Activated CD4-positive, CD25-positive, alpha-beta regulatory T cell treated with anti-CD3 and anti-CD28 coated beads, Interleukin-2, amount 50 U/mL, for 24 hours (primary cell): ENCODE measurements around the gene B4GALNT3.
"Not testable (repeated sequence)": the region's sequence is repeated elsewhere in the genome, so short reads cannot be mapped to it uniquely, and the experiment has no call there.

ENCODE experiments used
- ATAC-seq, 2 donors: fragments of 150-1000 bp; cut with Tn5 transposase; one replicate each; pipeline ENCODE4 v1.10.0; 2021; ENCODE audit warnings: mild to moderate bottlenecking in 1 of 2, moderate library complexity in 1 of 2

Gene B4GALNT3

GRCh38 chr12:577994-578747, 118.4 kb downstream of the B4GALNT3 start:
- not testable (repeated sequence) for ATAC-seq

- ATAC-seq, result no peak
Measured at GRCh38 chr12:578748-579419, 119.1 kb downstream of the B4GALNT3 start.

DNA sequence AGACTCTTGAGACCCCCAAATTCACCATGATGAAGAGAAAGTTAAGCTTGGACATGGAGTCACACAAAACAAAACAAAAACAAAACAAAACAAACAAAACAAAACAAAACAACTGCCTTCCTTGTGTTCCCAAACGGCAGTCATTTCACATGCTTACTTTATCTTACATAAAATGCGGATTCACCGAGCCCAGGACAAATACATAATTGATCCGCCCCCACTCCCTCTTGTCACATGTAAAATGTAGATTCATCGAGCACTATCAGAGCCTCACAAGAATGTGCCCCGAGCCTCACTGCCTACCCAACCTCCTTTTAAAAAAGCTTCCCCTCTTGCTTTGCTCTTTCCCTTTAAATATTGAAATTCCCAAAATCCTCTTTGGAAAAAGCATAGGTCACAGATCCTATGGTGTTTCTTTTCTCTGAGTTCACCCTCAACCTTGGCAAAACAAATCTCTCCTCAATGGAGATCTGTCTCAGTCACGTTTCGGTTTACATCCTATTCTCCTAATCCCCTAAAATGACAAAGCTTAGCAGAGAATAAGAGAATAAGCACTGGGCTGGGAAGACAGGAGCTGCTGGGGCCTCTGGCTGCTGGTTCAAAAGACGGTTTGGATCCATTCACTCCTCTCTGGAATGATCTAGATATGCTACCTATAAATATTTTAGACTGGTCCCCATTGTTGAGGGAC, 119.8 kb downstream of the B4GALNT3 start:
- ATAC-seq, result no peak

GRCh38 chr12:580813-581212, 121.1 kb downstream of the B4GALNT3 start:
- ATAC-seq, result no peak

- ATAC-seq, result no peak
Measured at GRCh38 chr12:581321-581720, 121.6 kb downstream of the B4GALNT3 start.

DNA sequence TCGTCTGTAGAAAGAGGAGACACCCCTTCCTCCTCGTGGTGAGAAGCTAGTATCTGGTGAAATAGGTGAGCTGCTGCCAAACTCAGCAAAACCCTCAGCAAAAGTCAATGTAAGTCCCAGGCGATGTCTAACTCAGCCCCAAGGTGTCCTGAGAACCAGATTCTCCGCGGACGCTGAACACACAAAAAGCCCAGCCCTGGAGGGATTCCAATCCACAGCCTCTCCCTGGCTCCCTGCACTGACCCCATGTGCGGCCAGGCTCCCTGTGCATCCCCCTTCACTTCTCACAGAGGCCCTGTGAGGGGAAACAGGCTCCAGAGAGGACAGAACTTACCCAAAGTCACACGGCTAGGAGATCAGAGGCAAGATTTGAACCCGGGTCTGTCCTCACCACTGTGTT, 122.0 kb downstream of the B4GALNT3 start:
- ATAC-seq, result no peak

DNA sequence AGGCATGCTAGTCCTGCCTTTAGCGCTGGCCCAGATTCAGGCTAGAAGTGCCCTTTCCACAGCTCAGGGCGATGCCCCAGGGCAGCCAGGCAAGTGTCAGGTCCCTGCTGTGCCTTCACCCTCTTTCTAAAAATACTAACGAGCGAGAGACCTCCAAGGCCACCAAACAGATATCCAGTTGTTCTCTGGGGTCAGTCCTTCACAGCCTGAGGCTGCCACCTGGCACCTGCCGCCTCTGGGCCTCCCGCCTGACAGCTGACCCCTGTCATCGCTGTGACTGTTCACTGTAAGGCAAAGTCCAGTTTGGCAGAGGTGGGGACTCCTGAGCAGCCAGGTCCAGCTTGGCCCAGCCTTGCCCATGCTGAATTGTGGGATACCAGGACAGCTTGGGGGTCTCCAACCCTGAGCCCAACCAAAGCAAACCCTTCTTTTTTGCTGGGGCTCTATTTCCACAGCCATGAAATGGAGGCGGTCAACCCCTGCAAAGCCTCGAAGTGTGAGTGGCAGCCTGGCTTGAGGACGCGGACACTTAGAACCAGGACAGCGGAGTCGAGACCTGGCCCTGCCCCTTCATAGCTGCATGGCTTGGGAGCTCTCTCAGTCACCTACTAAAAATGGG, 123.6 kb downstream of the B4GALNT3 start:
- no peak for ATAC-seq

DNA sequence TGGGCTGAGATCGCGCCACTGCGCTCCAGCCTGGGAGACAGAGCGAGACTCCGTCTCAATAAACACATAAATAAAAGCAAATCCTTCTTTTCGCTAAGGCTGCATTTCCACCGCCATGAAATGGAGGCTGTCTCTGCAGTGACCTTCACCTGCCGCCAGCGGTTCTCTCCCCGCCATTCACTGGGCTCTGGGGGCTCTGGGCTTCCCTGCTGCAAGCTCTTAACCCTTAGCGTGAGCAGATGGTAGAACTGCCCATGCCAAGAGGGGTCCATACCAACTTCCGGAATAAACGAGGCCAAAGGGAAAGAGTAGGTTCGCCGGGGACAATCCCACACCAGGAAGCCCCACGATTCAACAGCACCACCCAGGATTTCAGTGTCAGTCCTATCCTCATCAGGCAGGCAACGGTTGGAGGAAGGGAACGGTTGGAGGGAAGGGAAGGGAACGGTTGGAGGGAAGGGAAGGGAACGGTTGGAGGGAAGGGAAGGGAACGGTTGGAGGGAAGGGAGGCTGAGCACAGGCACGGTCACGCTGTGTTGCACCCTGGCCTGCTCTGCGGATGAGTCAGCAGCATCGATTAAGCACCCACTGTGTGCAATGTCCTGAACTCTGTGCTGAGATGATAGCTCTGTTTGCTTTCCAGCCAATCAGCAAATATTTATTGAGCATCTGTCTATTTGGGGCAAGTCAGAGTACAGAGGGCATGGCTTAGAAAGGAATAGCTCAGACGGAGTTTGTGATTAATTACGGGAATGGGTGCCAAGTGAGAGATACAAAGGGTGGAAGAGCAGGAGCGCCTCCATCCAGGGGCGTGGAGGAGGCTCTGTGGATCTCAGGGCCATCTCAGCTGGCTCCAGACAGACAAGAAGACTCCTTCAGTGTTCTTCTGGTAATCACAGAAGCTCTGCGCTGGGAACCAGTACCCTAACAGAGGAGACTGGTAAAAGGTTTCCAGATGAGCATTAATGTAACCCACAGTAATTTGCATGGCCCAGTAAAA, 125.6 kb downstream of the B4GALNT3 start:
- ATAC-seq, result no peak

DNA sequence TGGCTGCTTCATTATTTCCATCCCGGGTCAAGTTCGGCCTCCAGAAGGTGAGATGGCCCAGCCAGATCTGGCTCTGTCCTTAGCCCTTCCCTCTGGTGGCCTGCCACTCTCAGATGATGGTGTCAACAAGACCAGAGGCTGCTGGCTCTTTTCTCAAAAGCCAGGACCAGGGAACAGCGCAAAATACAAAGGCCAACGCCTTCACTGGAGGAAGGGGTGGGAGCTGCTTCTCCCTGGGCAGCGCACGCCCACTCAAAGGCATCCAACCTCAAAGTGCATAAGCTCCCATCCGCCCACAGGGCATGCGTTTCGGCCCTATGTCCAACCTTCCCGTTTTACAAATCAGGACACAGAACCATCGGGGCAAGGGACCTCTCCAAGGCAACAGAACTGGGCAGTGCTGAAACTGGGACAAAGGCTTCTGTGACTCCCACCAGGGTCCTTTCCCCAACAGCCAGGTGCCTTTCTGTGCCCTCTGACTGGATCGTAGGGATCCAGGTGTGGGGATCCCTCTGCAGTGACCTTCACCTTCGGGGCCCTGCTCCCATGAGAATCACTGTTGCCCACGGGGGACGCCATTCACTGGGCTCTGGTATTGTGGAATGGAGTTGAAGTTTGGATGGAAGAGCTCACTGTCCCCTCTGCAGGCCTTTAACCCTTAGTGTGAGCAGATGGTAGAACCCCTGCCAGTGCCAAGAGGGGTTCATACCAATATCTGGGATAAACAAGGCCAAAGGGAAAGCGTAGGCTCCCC, 126.8 kb downstream of the B4GALNT3 start:
- ATAC-seq, result no peak

- ATAC-seq, result no peak
Measured at GRCh38 chr12:587132-588023, 127.6 kb downstream of the B4GALNT3 start.

DNA sequence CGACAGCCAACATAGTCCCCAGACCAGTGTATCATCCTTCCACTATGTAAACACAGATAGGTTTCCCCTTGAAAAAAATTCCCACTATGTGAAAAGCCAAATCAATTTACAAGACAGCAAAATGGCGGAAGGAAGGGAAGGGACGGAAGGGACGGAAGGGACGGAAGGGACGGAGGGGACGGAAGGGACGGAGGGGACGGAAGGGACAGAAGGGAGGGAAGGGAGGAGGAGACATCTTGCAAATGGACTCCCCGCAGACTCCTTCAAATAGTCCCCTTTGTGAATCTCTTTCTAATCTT, 128.2 kb downstream of the B4GALNT3 start:
- no peak for ATAC-seq

GRCh38 chr12:588646-589045, 128.9 kb downstream of the B4GALNT3 start:
- no peak for ATAC-seq

- no peak for ATAC-seq
Measured at GRCh38 chr12:590206-590750, 130.5 kb downstream of the B4GALNT3 start.

GRCh38 chr12:591167-592023, 131.7 kb downstream of the B4GALNT3 start:
- ATAC-seq, result peak in 1 of 2 donors; percentile 48

- no peak for ATAC-seq
Measured at GRCh38 chr12:592024-592505, 132.3 kb downstream of the B4GALNT3 start.

GRCh38 chr12:593396-594270, 133.9 kb downstream of the B4GALNT3 start:
- no peak for ATAC-seq

DNA sequence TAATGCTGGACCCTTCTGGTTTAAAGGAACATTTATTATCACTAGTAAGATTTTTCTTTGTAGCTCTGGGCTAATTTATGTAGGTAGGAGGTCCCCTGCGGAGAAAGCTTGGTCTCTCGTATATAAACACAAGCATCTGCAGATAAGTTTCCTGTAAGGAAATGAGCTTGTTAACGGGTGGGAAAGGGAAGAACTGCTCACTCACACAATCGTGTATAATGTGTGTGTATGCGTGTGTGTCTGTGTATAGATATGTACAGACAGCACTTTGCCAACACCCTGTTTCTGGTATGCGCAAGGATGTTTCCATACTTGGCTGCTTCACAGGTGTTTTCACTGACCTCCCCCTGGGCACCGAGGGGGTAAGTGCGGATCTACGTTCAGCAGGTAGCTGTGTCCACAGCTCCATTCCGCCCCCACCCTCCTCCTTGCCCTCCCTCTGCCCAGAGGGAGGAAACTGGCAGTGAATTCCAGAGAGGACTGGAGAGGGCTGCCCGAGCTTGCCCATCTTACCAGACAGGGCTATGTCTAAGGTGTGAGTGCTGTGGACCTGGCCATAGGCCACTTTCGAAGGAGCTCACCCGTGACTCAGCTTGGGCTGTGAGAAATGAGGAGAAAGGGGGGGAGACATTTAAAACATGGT, 138.3 kb downstream of the B4GALNT3 start:
- no peak for ATAC-seq
